ENCODE measurements around the gene PCMTD2. TPM values are rescaled to one million over a fixed set of nuclear protein-coding genes. Genes with fewer than 3 reads are reported as not detected.

The PCMTD2 gene
- total and polyA plus RNA-seq, 4 experiments from 2014 or later: 52.5 to 196 (median 149) TPM

- Mint-ChIP-seq H3K4me3 (peak overlapping the region in 1 of 8 donors; percentile 36), H3K4me1 (peaks cover 23 to 36% (median 28%) of the 10 kb centered on the region in 4 donors), H3K27me3 (peaks cover 2 to 7% of the 10 kb centered on the region in 2 donors), H3K9me3 (no peaks in the 10 kb centered on the region), H3K36me3 (peaks cover 0 to 9% of the 10 kb centered on the region in 2 donors), H3K27ac (peak overlapping the region in 1 of 7 donors; percentile 7)
- no peak for DNase-seq
- Histone ChIP-seq H3K9me3 (ENCODE audit: control insufficient read depth in 1 of 2, low read length in 2 of 2) (no peaks in the 10 kb centered on the region), H3K27ac (ENCODE audit: low read depth, low read length) (no peak overlapping the region), H3K27me3 (ENCODE audit: insufficient read depth, low read length) (peaks cover 5% of the 10 kb centered on the region), H3K36me3 (ENCODE audit: insufficient read depth, low read length) (no peaks in the 10 kb centered on the region), H3K4me1 (ENCODE audit: insufficient read depth, low read length) (peaks cover 28% of the 10 kb centered on the region), H3K4me3 (ENCODE audit: low read length in 2 of 2) (no peak overlapping the region)
- CTCF ChIA-PET (ENCODE audit: partially characterized antibody): no interaction called here
- intact Hi-C loops (cut with micrococcal nuclease): no loop called here
- POLR2A ChIA-PET (ENCODE audit: partially characterized antibody): interaction anchor here (1.6 kb wide), 1 partner anchor 29 kb away, joined by 3 read pairs; no protein-coding TSS in a partner anchor
Observed at GRCh38 chr20:64253000-64253383, 2.6 kb upstream of the PCMTD2 start.

- Histone ChIP-seq H3K4me3 (ENCODE audit: low read length in 2 of 2) (no peak overlapping the region), H3K4me1 (ENCODE audit: insufficient read depth, low read length) (peaks cover 33% of the 10 kb centered on the region), H3K27me3 (ENCODE audit: insufficient read depth, low read length) (peaks cover 5% of the 10 kb centered on the region), H3K27ac (ENCODE audit: low read depth, low read length) (no peak overlapping the region), H3K36me3 (ENCODE audit: insufficient read depth, low read length) (no peaks in the 10 kb centered on the region), H3K9me3 (ENCODE audit: control insufficient read depth in 1 of 2, low read length in 2 of 2) (no peaks in the 10 kb centered on the region)
- Mint-ChIP-seq H3K4me3 (peak overlapping the region in 1 of 8 donors; percentile 20), H3K27ac (peak overlapping the region in 1 of 7 donors; percentile 57), H3K27me3 (peaks cover 2 to 7% of the 10 kb centered on the region in 2 donors), H3K9me3 (no peaks in the 10 kb centered on the region), H3K36me3 (peaks cover 0 to 9% of the 10 kb centered on the region in 2 donors), H3K4me1 (peaks cover 27 to 40% (median 32%) of the 10 kb centered on the region in 4 donors)
- ChIA-PET POLR2A (ENCODE audit: partially characterized antibody) (interaction anchor here (1.1 to 1.6 kb wide), 2 partner anchors 9 to 29 kb away, joined by 3 read pairs; no protein-coding TSS in a partner anchor), CTCF (ENCODE audit: partially characterized antibody) (no interaction called here)
- no peak for DNase-seq
- intact Hi-C loops (cut with micrococcal nuclease): no loop called here
Observed at GRCh38 chr20:64253443-64253842, 2.1 kb upstream of the PCMTD2 start.

DNA sequence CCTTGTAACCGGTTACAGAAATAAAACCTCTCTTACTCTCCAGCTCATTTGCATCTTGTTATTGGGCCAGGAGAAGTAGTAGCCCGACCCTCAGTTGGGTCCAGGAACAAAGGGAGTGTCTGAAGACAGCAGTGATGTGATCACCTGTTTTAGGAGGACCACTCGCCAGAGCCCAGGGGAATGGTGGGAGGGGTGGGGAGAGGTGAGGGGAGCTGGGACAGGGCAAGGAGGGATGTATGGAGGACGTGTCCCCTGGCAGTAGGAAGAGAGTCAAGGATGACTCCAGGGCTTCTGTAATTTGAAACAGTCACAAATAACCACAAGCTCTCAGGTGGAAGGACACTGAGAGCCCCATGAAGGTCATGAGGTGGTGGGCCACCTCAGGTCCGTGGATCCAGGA, 1.4 kb upstream of the PCMTD2 start:
- no peak overlapping the region for H3K4me3 ChIP-seq (ENCODE audit: low read length in 2 of 2)
- intact Hi-C loops (cut with micrococcal nuclease): loop anchor here (2.0 kb wide), 1 partner anchor 175 kb away; the partner anchor contains the start of gene RGS19
- Mint-ChIP-seq H3K4me3 (peak overlapping the region in 6 of 8 donors; percentile 43 to 85 (median 79)), H3K27ac (peak overlapping the region in 2 of 7 donors; percentile 57 to 91), H3K4me1 (peaks cover 34 to 47% (median 38%) of the 10 kb centered on the region in 4 donors), H3K9me3 (no peaks in the 10 kb centered on the region), H3K27me3 (peaks cover 2 to 7% of the 10 kb centered on the region in 2 donors), H3K36me3 (peaks cover 0 to 12% of the 10 kb centered on the region in 2 donors)
- peaks cover 5% of the 10 kb centered on the region for H3K27me3 ChIP-seq (ENCODE audit: insufficient read depth, low read length)
- peaks cover 40% of the 10 kb centered on the region for H3K4me1 ChIP-seq (ENCODE audit: insufficient read depth, low read length)
- no peak overlapping the region for H3K27ac ChIP-seq (ENCODE audit: low read depth, low read length)
- no peak for DNase-seq
- no peaks in the 10 kb centered on the region for H3K36me3 ChIP-seq (ENCODE audit: insufficient read depth, low read length)
- CTCF ChIA-PET (ENCODE audit: partially characterized antibody): no interaction called here
- H3K9me3 ChIP-seq (ENCODE audit: control insufficient read depth in 1 of 2, low read length in 2 of 2): no peaks in the 10 kb centered on the region
- POLR2A ChIA-PET (ENCODE audit: partially characterized antibody): interaction anchor here (1.1 to 3.0 kb wide), 4 partner anchors 8 to 175 kb away, joined by 3 to 15 read pairs (median 12); partner anchors contain the start of genes OPRL1 and RGS19

DNA sequence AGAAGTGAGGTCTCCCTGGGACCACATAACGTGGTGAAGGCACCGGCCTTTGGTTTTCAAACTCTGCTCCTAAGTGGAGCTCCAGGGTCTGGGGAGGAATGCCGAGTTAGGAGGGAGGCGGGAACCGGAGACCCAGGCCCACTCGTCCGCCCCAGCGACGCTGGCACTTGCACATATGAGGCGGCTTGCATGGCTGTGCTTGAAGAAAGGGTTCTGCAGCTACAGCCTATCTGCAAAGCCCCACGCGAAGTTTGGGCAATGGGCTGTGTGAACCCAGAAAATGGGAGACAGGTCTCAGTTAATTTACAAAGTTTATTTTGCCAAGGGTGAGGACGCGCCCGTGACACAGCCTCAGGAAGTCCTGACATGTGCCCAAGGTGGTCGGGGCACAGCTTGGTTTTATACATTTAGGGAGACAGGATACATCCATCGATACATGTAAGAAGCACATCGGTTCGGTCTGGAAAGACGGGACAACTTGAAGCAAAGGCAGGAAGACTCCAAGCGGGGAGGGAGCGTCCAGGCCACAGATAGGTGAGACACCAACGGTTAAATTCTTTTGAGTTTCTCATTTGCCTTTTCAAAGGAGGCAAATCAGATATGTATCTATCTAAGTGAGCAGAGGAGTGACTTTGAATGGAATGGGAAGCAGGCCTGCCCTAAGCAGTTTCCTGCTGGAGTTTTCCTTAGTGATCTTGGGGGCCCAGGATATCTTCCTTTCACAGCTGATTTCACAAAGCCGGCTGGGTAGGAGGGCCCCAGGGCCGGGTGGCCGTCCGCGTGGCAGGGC, 782 bp upstream of the PCMTD2 start:
- no peak for DNase-seq
- Mint-ChIP-seq H3K9me3 (no peaks in the 10 kb centered on the region), H3K27me3 (peaks cover 2 to 7% of the 10 kb centered on the region in 2 donors), H3K27ac (peak overlapping the region; percentile 54 to 91 (median 66)), H3K4me1 (peaks cover 34 to 54% (median 43%) of the 10 kb centered on the region in 4 donors), H3K4me3 (peak overlapping the region; percentile 45 to 85 (median 80)), H3K36me3 (peaks cover under 1 to 12% of the 10 kb centered on the region in 2 donors)
- POLR2A ChIA-PET (ENCODE audit: partially characterized antibody): interaction anchor here (0.9 to 3.0 kb wide), 16 partner anchors 7 to 298 kb away, joined by 3 to 15 read pairs (median 5); partner anchors contain the start of genes OPRL1, RGS19 and UCKL1
- CTCF ChIA-PET (ENCODE audit: partially characterized antibody): interaction anchor here (1.0 kb wide), 1 partner anchor 217 kb away, joined by 3 read pairs; no protein-coding TSS in a partner anchor
- intact Hi-C loops (cut with micrococcal nuclease): loop anchor here (2.0 kb wide), 1 partner anchor 176 kb away; the partner anchor contains the start of gene RGS19
- Histone ChIP-seq H3K4me1 (ENCODE audit: insufficient read depth, low read length) (peaks cover 46% of the 10 kb centered on the region), H3K4me3 (ENCODE audit: low read length in 2 of 2) (peak overlapping the region in 1 of 2 donors; percentile 55), H3K27me3 (ENCODE audit: insufficient read depth, low read length) (peaks cover 5% of the 10 kb centered on the region), H3K27ac (ENCODE audit: low read depth, low read length) (peak overlapping the region; percentile 63), H3K36me3 (ENCODE audit: insufficient read depth, low read length) (no peaks in the 10 kb centered on the region), H3K9me3 (ENCODE audit: control insufficient read depth in 1 of 2, low read length in 2 of 2) (no peaks in the 10 kb centered on the region)

DNA sequence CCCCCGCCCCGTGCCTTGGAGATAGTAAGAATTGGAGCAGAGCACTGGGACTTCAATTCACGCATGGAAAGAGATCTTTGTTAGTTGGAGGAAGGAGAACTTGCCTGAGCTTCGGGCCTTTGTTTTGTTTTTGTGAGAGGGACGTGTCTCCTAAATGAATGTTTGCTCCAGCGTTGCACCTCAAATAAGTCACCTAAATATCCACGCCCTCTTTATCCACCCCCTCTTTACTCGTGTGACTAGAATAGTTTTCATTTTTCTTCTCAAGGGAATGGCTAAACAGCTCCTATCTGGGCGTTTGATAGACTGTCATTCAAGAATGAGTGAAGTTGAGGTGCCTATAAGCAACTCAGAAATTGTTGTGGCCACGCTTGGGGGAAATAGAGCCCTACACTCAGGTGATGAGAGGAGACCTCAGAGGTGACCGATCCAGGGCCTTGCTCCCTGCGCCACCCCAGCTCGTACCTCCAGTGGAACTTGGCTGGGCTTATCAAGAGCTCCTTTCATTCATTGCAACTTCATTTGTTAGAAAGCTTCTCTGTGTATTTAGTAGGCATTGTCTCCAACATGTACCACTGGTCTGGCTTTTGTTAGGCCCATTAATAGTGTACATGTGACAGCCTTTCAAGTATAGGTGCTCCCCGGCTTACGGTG, 861 bp downstream of the PCMTD2 start:
- H3K4me1 ChIP-seq (ENCODE audit: insufficient read depth, low read length): peaks cover 63% of the 10 kb centered on the region
- ChIA-PET CTCF (ENCODE audit: partially characterized antibody) (interaction anchor here (0.8 to 1.4 kb wide), 3 partner anchors 26 to 177 kb away, joined by 3 read pairs; partner anchors contain the start of gene RGS19), POLR2A (ENCODE audit: partially characterized antibody) (interaction anchor here (0.7 to 3.0 kb wide), 18 partner anchors 9 to 621 kb away, joined by 3 to 15 read pairs (median 5); partner anchors contain the start of genes OPRL1 and RGS19)
- peak overlapping the region; percentile 63 for H3K27ac ChIP-seq (ENCODE audit: low read depth, low read length)
- Mint-ChIP-seq H3K27ac (peak overlapping the region; percentile 92 to 99 (median 94)), H3K9me3 (no peaks in the 10 kb centered on the region), H3K36me3 (peaks cover 8 to 28% of the 10 kb centered on the region in 2 donors), H3K27me3 (peaks cover 2 to 5% of the 10 kb centered on the region in 2 donors), H3K4me1 (peaks cover 50 to 70% (median 57%) of the 10 kb centered on the region in 4 donors), H3K4me3 (peak overlapping the region; percentile 90 to 97 (median 94))
- peaks cover 5% of the 10 kb centered on the region for H3K27me3 ChIP-seq (ENCODE audit: insufficient read depth, low read length)
- H3K36me3 ChIP-seq (ENCODE audit: insufficient read depth, low read length): no peaks in the 10 kb centered on the region
- peak overlapping the region; percentile 73 to 77 for H3K4me3 ChIP-seq (ENCODE audit: low read length in 2 of 2)
- no peak for DNase-seq
- intact Hi-C loops (cut with micrococcal nuclease): no loop called here
- no peaks in the 10 kb centered on the region for H3K9me3 ChIP-seq (ENCODE audit: control insufficient read depth in 1 of 2, low read length in 2 of 2)

GRCh38 chr20:64257107-64257757, 1.7 kb downstream of the PCMTD2 start:
- peak overlapping the region; percentile 63 for H3K27ac ChIP-seq (ENCODE audit: low read depth, low read length)
- Mint-ChIP-seq H3K27ac (peak overlapping the region in 6 of 7 donors; percentile 77 to 99 (median 93)), H3K4me3 (peak overlapping the region; percentile 90 to 97 (median 94)), H3K4me1 (peaks cover 51 to 78% (median 64%) of the 10 kb centered on the region in 4 donors), H3K27me3 (peaks cover 1 to 5% of the 10 kb centered on the region in 2 donors), H3K36me3 (peaks cover 8 to 33% of the 10 kb centered on the region in 2 donors), H3K9me3 (no peaks in the 10 kb centered on the region)
- H3K4me1 ChIP-seq (ENCODE audit: insufficient read depth, low read length): peaks cover 71% of the 10 kb centered on the region
- peaks cover 5% of the 10 kb centered on the region for H3K27me3 ChIP-seq (ENCODE audit: insufficient read depth, low read length)
- peak overlapping the region; percentile 73 to 77 for H3K4me3 ChIP-seq (ENCODE audit: low read length in 2 of 2)
- no peaks in the 10 kb centered on the region for H3K9me3 ChIP-seq (ENCODE audit: control insufficient read depth in 1 of 2, low read length in 2 of 2)
- DNase-seq: no peak
- POLR2A ChIA-PET (ENCODE audit: partially characterized antibody): interaction anchor here (1.5 kb wide), 1 partner anchor 11 kb away, joined by 6 read pairs; no protein-coding TSS in a partner anchor
- CTCF ChIA-PET (ENCODE audit: partially characterized antibody): no interaction called here
- intact Hi-C loops (cut with micrococcal nuclease): no loop called here
- H3K36me3 ChIP-seq (ENCODE audit: insufficient read depth, low read length): no peaks in the 10 kb centered on the region

All from CD4-positive, alpha-beta memory T cell (primary cell).